ENCODE data around the gene DCLK2.

Gene DCLK2

DNA sequence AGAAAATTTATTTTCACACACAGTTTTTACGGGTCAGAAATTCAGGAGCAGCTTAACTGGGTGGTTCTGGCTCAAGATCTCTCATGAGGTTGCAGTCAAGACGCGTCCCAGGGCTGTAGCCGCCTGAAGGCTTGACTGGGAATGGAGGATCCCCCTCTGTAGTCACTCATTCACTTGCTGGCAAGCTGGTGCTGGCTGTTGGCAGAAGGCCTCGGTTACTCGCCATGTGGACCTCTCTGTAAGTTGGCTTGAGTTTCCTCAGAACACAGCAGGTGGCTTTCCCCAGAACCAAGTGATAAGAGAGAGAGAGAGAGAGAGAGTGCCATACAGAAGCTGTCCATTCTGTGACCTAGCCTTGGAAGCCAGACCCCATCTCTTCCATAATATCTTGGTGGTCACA lies 132.8 kb downstream of the DCLK2 start:
- H3K4me3 ChIP-seq (ENCODE audit: low read depth, low read length), result no peak overlapping the region
- no peaks in the 10 kb centered on the region for H3K27me3 ChIP-seq (replicated peaks)
- TF ChIP-seq, protein P1, sequence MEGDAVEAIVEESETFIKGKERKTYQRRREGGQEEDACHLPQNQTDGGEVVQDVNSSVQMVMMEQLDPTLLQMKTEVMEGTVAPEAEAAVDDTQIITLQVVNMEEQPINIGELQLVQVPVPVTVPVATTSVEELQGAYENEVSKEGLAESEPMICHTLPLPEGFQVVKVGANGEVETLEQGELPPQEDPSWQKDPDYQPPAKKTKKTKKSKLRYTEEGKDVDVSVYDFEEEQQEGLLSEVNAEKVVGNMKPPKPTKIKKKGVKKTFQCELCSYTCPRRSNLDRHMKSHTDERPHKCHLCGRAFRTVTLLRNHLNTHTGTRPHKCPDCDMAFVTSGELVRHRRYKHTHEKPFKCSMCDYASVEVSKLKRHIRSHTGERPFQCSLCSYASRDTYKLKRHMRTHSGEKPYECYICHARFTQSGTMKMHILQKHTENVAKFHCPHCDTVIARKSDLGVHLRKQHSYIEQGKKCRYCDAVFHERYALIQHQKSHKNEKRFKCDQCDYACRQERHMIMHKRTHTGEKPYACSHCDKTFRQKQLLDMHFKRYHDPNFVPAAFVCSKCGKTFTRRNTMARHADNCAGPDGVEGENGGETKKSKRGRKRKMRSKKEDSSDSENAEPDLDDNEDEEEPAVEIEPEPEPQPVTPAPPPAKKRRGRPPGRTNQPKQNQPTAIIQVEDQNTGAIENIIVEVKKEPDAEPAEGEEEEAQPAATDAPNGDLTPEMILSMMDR (IDR thresholded peaks at IDR 0.05; ENCODE audit: low read depth, low read length, missing control alignments), result no peak
- H3K36me3 ChIP-seq (replicated peaks), result no peaks in the 10 kb centered on the region
- in situ Hi-C loops (cut with HindIII; ENCODE audit: low pct_ligation_motif_present, low sequenced_read_pairs), result loop anchor here (25.0 kb wide), 1 partner anchor 199 kb away; no protein-coding TSS in a partner anchor
- DNase-seq, result no peak
- H3K27ac ChIP-seq, result no peak overlapping the region

DNA sequence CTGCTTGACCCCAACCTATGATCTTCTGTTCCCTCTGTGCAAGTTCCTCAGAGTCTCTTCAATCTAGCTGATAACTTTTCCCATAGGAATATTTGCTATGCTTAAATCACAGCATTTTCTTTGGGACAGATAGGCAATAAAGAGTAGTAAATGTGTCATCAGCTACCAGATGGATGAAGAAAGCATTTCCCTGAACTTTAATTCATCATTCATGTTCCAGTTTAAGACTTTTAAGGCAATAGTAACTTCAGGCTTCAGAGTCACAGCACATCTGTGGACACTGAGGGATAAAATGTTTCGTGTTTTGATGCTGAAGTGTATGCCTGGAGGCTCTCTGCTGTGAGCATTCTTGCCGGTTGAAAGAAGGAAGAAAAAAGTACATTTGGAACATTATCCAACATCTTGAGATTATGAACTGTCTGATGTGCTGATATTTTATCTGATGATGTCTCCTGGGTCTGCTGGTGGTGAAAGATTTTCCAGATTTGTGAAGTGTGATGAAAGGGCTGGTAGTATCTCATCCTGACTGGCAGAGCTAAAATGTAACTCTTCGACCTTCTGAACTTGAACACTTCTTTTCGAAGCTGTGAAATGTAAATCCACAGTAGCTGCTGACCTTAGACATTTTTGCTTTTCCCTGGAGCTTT lies 133.7 kb downstream of the DCLK2 start:
- no peak overlapping the region for H3K27ac ChIP-seq
- H3K4me3 ChIP-seq (ENCODE audit: low read depth, low read length), result no peak overlapping the region
- in situ Hi-C loops (cut with HindIII; ENCODE audit: low pct_ligation_motif_present, low sequenced_read_pairs), result loop anchor here (25.0 kb wide), 1 partner anchor 200 kb away; no protein-coding TSS in a partner anchor
- no peak for DNase-seq
- H3K27me3 ChIP-seq (replicated peaks), result no peaks in the 10 kb centered on the region
- TF ChIP-seq, protein P1 (IDR thresholded peaks at IDR 0.05; ENCODE audit: low read depth, low read length, missing control alignments), result no peak
- no peaks in the 10 kb centered on the region for H3K36me3 ChIP-seq (replicated peaks)

DNA sequence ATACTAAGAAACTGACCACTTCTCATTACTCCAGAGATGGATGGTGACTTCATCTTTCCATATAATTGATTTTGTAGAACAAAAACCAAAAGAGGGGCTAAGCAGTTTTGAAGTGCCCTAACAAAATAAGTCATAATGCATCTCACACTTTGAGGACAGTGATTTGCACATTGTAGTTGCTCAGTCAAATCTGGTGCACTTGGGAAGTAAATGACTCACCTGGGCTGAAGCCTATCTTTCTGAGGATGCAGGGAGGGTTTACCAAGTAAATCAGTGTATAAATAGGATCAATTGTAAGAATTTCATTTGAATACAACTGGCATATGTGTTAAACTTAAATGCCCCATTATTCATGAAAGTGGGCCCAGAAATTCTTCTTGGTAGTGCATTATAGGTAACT lies 134.2 kb downstream of the DCLK2 start:
- in situ Hi-C loops (cut with HindIII; ENCODE audit: low pct_ligation_motif_present, low sequenced_read_pairs), result loop anchor here (25.0 kb wide), 1 partner anchor 200 kb away; no protein-coding TSS in a partner anchor
- TF ChIP-seq, protein P1 (IDR thresholded peaks at IDR 0.05; ENCODE audit: low read depth, low read length, missing control alignments), result no peak

DNA sequence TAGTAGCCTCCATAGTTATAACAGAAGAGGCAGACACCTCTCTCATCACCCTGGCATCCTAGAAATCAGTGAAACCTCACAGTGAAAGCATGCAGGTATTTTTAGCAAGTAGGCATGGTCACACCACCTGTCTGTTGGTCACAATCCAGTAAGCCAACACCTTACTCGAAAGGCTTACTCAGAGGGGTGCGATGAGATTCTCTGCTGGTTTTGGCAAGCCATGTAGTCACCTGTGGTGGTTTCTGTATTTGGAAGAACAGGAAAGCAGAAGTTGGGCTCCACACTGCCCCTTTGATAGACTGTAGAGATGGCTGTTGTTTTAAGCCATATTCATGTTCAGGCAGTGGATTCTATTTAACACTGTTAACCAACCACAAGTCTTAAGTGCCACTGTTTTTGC lies 134.7 kb downstream of the DCLK2 start:
- H3K4me3 ChIP-seq (ENCODE audit: low read depth, low read length), result no peak overlapping the region
- no peaks in the 10 kb centered on the region for H3K27me3 ChIP-seq (replicated peaks)
- no peak overlapping the region for H3K27ac ChIP-seq
- no peak for DNase-seq
- in situ Hi-C loops (cut with HindIII; ENCODE audit: low pct_ligation_motif_present, low sequenced_read_pairs), result loop anchor here (25.0 kb wide), 1 partner anchor 201 kb away; no protein-coding TSS in a partner anchor
- no peaks in the 10 kb centered on the region for H3K36me3 ChIP-seq (replicated peaks)
- TF ChIP-seq, protein P1 (IDR thresholded peaks at IDR 0.05; ENCODE audit: low read depth, low read length, missing control alignments), result no peak

More for the DNA sequence above, 134.2 kb downstream of the DCLK2 start:
- Histone ChIP-seq H3K27ac (no peak overlapping the region), H3K4me3 (ENCODE audit: low read depth, low read length) (no peak overlapping the region), H3K27me3 (replicated peaks) (no peaks in the 10 kb centered on the region), H3K36me3 (replicated peaks) (no peaks in the 10 kb centered on the region)
- no peak for DNase-seq

DNA sequence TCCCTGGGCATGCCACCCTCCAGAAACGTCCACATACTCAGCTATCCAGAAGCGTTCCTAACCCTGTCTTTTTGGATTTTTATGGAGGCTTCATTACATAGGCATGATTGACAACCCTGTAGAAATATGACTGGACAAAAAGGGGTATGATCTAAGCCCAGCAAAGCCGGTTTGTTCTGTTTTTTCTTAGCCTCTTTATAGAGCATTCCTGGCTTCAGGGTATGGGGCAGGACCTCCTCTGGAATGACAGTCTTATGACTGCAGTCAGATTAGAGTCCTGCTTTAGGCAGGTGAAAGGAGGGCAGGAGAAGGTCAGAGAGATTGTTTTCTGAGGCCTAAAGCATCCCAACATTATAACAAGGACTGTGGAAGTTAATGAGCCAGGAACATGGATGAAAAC lies 137.4 kb downstream of the DCLK2 start:
- in situ Hi-C loops (cut with HindIII; ENCODE audit: low pct_ligation_motif_present, low sequenced_read_pairs), result loop anchor here (25.0 kb wide), 1 partner anchor 203 kb away; no protein-coding TSS in a partner anchor
- TF ChIP-seq, protein P1 (IDR thresholded peaks at IDR 0.05; ENCODE audit: low read depth, low read length, missing control alignments), result no peak
- Histone ChIP-seq H3K4me3 (ENCODE audit: low read depth, low read length) (no peak overlapping the region), H3K27ac (no peak overlapping the region), H3K27me3 (replicated peaks) (no peaks in the 10 kb centered on the region), H3K36me3 (replicated peaks) (no peaks in the 10 kb centered on the region)
- DNase-seq, result no peak
